Measurements from ENCODE around the gene CKB.
A peak's percentile ranks its signal among the peaks of the same experiment; 100 is the strongest.

The CKB gene
- 2.0 to 14.5 reads per million in 2 donors for total RNA-seq

DNA sequence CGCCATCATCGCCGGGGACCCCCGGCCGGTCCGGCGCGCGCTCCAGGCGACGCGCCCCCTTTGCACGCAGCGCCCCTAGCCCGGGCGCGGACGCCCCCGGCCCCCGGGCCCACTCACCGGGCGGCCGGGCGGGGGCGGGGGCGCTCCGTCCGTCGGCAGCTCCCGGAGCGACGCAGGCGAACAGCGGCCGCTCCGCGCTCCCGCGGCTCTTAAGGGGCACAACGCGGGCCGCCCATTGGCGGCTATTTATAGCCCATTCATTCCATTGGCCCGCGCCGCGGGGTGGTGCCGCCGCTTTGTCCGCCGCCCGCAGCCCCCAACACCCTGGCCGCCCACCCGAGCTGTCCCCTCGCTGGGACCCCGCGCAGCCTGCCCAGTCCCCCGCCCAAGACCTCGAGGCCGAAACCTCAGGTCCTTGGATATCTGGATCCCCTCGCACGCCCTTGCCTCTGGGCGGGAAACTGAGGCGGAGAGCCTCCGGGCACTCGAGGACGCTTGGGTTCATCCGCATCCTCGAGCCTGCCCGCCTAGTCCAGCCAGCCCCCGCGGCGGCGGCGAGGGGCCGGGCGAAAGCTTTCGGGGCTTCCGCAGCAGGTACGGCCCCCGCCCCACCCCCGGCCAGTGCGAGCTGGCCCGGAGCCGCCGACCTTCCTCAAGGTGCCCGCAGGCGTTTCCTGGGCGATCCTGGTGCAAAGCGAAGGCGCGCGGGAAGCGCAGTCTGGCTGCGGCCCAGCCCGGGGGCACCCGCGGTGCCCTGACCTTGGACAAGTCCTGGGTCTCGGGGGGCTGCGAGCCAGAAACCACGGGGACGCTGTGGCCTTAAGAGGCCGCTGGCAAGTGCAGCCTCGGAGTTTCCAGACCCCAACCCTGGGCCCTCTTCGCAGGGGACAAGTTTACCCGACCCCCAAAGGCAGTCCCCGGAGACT lies at the start of gene CKB:
CKB (minus strand) TSS at position 182 of the 926 bp plus-strand sequence. CDS start 337 bp downstream, outside the sequence.
- no peak for DNase-seq

DNA sequence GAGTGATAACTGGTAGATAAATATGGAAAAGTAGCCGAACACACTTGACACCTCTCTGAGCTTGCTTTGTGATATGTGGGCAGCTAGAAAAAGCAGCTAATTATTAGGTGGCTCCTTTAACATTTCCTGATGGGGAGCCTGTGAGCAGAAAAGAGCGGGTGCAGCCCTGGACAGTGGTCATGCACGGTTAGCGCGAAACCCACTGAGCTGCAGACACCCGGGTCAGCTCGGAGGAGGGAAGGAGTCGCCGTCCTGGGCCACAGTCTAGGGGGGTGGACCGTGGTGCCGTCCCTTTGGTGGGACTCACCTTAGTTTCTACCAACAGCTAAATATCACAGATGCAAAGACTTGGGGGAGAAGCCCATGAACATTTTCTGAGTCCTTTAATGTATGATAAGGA lies 46.8 kb upstream of the CKB start:
- no peak for DNase-seq

- DNase-seq: no peak
Observed at GRCh38 chr14:103568952-103569351, 46.3 kb upstream of the CKB start.

GRCh38 chr14:103563844-103564505 lies 41.3 kb upstream of the CKB start:
- DNase-seq: no peak

GRCh38 chr14:103563226-103563620 lies 40.6 kb upstream of the CKB start:
- no peak for DNase-seq

DNA sequence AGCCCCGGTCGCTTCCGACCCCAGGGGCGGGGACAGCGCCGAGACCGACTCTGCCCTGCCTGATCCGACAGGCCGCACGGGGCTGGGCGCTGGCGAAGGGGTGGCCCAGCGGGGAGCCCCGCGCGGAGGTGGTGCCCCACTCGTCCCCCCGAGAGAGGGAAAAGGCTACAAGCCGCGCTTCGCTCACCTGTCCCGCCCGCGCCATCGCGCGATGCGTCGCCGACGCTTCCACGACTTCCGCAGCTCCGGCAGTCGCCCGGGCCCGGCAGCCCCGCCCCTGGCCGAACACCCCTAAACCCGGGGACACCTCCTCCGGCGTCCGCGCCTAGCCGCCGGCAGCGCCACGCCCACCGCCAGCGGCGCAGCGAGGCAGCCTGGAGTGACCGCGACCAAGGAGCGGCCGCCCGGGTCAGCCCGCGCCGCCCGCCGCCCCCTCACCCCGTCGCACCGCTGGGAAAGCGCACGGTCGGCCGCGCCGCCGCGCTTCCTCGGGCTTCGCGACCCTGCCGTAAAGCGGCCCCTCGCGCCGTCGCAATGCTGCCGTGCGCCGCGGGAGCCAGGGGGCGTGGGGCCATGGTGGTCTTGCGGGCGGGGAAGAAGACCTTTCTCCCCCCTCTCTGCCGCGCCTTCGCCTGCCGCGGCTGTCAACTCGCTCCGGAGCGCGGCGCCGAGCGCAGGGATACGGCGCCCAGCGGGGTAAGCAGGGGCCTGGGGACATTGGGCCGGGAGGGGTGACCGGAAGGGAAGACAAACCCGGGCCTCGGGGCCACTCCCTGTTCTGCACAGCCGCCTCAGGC lies 40.0 kb upstream of the CKB start, which contains the start of the genes BAG5 and COA8:
BAG5 (minus strand) TSS at position 229 of the 797 bp plus-strand sequence. CDS start 1,493 bp downstream, outside the sequence.
COA8 (plus strand) TSS at position 532 of the 797 bp plus-strand sequence; CDS start at position 574, 42 bp downstream.
- peak; percentile 79 for DNase-seq

GRCh38 chr14:103562179-103562428 lies 39.5 kb upstream of the CKB start:
- no peak for DNase-seq

DNA sequence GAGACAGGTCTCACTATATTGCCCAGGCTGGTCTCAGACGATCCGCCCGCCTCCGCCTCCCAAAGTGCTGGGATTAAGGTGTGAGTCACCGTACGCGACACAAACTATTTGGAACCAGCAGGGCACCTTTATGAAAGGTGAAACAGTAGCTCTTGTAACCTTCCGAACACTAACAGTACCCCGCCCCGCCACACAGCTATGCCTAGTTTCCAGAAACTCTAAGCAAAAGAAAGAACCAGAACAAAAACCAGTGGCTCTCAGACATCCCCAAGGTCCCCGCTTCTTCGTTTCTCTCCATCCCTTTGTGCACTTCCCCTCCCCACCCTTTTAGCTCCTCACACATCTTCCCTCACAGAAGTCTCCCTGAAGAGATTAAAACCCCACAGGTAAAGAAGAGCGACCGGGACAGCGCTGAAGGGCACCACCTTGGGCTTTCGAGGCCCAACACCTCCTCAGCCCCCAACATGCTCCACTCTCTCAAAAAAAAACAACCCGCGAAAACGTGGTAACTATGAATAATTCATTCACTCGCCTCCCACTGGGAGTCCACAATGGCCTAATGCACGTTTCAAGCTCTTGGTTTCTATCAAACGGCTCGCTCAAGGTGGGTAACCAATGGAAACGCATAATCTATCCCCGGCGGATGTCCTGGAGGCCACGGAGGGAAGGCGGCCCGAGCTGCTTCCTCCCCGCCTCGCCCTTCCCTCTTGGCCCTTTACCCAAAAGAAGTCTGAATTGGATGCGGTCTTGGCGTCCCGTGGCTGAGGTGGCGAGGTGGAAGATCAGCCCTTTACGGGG lies 39.0 kb upstream of the CKB start:
- DNase-seq: peak; percentile 17

DNA sequence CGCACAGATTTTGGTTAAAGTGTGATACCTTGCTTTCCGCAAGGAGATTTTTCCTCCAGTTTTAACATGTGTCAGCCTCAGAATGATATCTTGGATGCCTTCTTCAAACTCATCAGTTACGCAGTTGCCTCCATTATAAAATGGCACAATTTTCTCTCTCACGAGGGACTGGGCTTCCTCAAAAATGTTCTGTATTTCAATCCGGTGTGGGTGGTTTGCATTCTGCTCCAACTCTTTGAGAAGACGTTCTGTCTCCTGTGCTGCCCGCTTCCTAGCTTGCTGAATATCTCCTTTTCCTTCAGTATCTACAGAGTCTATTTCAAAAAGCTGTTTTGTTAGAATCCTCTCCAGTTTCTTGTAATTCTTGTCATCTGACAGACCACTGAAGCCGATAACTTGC lies 38.1 kb upstream of the CKB start:
- DNase-seq: no peak

DNA sequence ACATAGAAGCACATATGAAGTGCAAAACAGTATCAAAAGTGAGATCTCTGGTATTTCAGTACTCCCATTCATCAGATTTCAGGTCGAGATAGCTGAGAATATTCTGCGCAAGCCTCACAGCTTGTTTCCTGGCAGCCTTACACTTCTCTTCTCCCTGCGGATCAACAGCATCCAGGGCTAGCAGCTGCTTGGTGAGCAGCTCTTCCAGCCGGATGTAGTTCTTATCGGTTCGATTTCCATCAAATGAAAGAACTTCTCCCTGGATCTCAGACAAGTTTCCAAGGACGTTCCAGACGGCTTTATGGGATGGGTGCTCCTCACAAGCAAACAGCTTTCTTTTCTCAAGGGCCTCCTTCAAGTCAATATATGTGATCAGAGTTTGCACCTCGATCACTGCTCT lies 37.1 kb upstream of the CKB start:
- no peak for DNase-seq

DNA sequence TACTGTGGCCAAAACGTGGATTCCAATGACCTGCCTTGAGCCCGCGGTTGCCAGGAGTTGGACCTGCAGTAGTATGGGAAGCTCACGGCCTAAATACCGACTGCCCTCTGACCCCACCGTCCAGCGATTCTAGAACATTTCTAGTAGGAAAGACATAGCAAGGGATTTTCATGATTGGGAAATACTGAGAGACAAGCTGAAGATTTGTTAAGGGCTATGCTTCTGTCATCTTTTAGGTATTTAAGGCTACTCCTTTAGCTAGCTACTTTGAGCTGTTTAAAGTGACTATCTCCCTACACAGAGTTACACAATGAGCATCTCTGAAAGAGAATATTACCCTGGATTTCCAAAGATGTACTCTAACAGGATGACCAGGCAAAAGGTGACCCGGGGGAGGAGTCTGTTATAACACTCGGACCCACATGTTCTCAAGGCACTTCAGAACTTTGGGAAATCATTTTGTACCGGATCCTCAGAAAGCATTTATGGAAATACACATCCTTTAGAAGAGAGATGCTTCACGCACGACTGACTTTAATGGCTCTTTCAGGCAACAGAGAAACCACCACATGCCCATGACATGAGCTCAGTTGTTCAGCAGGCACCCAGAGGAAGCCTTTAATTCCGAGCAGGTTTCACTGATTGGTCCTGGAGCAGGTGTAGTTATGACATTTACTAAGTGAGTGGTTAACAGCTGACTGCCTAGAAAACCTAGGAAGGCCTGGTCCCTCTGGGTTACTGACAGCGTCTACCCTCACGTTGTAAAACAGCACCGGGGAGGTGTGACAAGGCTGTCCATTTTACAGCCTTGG lies 35.6 kb upstream of the CKB start:
- no peak for DNase-seq

GRCh38 chr14:103556946-103557758 lies 34.5 kb upstream of the CKB start:
- DNase-seq: no peak

- no peak for DNase-seq
Observed at GRCh38 chr14:103555559-103556337, 33.1 kb upstream of the CKB start.

- DNase-seq: no peak
Observed at GRCh38 chr14:103552846-103553210, 30.2 kb upstream of the CKB start.

GRCh38 chr14:103552011-103552845 lies 29.6 kb upstream of the CKB start:
- no peak for DNase-seq

DNA sequence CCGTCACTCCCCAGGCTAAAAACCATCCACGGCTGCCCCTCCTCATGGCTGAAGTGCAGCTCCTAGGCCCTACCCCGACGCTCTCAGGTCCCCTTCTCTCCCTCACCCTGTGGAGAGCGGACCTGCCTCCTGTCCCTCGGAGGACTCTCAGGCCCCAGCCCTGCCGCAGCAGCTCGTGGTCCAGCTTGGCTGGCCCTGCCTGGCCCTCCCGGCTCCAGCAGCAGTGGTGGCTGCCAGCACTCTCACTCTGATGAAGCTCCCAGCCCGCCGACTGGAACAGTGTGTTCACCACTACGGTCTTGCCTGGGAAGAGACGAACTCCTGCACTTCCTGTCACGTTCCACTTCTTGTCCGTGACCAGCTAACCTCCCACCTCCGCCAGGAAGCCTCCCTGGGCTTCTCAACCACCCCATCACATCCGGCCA lies 28.7 kb upstream of the CKB start:
- no peak for DNase-seq

- no peak for DNase-seq
Observed at GRCh38 chr14:103550451-103551337, 28.1 kb upstream of the CKB start.

Measured in T-helper 9 cell (primary cell).